ENCODE measurements around the gene CADM2. TPM values are rescaled to one million over a fixed set of nuclear protein-coding genes. Genes with fewer than 3 reads are reported as not detected.
"Not testable (repeated sequence)": the region's sequence is repeated elsewhere in the genome, so short reads cannot be mapped to it uniquely, and the experiment has no call there.

CADM2 gene
- total RNA-seq, 1 experiment from 2014 or later, result not detected

DNA sequence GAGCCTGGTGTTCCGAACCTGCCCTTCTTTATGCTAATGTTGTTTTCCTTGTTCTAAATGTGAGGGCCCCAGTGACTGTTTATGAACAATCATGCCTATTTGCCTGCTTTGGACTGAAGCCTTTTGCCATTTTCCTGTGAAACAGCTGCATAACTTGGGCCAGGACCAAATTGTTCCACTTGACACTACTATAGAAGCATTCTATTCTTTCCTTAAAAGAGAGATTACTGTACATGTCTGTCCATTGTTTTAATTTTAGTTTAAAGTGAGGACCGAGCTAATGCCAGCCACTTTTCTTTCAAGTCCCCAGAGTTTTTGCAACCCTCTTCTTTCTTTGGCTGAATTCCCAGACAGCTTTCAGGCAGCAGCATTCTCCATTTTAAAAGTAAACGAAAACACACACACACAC, 980.3 kb downstream of the CADM2 start:
- Histone ChIP-seq H3K79me2 (ENCODE audit: low read length) (no peaks in the 10 kb centered on the region), H3K9ac (ENCODE audit: low read length) (no peak overlapping the region), H3K4me1 (ENCODE audit: low read length) (no peaks in the 10 kb centered on the region), H3K9me3 (ENCODE audit: low read length) (peaks cover 8% of the 10 kb centered on the region), H3K36me3 (ENCODE audit: insufficient read depth, low read length) (no peaks in the 10 kb centered on the region), H4K20me1 (ENCODE audit: insufficient read depth, low read depth, low read length) (no peaks in the 10 kb centered on the region), H3K4me3 (ENCODE audit: low read length) (no peak overlapping the region), H3K9me2 (replicated peaks; ENCODE audit: insufficient read depth, low read length) (no peaks in the 10 kb centered on the region; the same call in 1 of the 2 replicates), H3K27me3 (ENCODE audit: low read length) (no peaks in the 10 kb centered on the region), H3K4me2 (ENCODE audit: low read depth, low read length, poor library complexity, severe bottlenecking) (no peak overlapping the region), H2AFZ (ENCODE audit: low read length) (no peak overlapping the region), H3K27ac (ENCODE audit: low read length) (no peak overlapping the region)
- DNase-seq, result no peak

- H3K4me2 ChIP-seq (ENCODE audit: low read depth, low read length, poor library complexity, severe bottlenecking), result no peak overlapping the region
- no peaks in the 10 kb centered on the region for H3K4me1 ChIP-seq (ENCODE audit: low read length)
- H3K36me3 ChIP-seq (ENCODE audit: insufficient read depth, low read length), result no peaks in the 10 kb centered on the region
- no peaks in the 10 kb centered on the region for H3K27me3 ChIP-seq (ENCODE audit: low read length)
- no peak overlapping the region for H3K4me3 ChIP-seq (ENCODE audit: low read length)
- H3K9me3 ChIP-seq (ENCODE audit: low read length), result peaks cover 17% of the 10 kb centered on the region
- H2AFZ ChIP-seq (ENCODE audit: low read length), result no peak overlapping the region
- no peak overlapping the region for H3K9ac ChIP-seq (ENCODE audit: low read length)
- no peaks in the 10 kb centered on the region for H3K79me2 ChIP-seq (ENCODE audit: low read length)
- no peaks in the 10 kb centered on the region for H3K9me2 ChIP-seq (replicated peaks; ENCODE audit: insufficient read depth, low read length)
- H3K27ac ChIP-seq (ENCODE audit: low read length), result no peak overlapping the region
- no peaks in the 10 kb centered on the region for H4K20me1 ChIP-seq (ENCODE audit: insufficient read depth, low read depth, low read length)
- DNase-seq, result no peak
Measured at GRCh38 chr3:85950435-85950834, 991.6 kb downstream of the CADM2 start.

- H3K27me3 ChIP-seq (ENCODE audit: low read length), result no peaks in the 10 kb centered on the region
- H3K36me3 ChIP-seq (ENCODE audit: insufficient read depth, low read length), result no peaks in the 10 kb centered on the region
- no peaks in the 10 kb centered on the region for H4K20me1 ChIP-seq (ENCODE audit: insufficient read depth, low read depth, low read length)
- DNase-seq, result no peak
- no peak overlapping the region for H3K4me2 ChIP-seq (ENCODE audit: low read depth, low read length, poor library complexity, severe bottlenecking)
- no peak overlapping the region for H3K27ac ChIP-seq (ENCODE audit: low read length)
- no peaks in the 10 kb centered on the region for H3K9me2 ChIP-seq (replicated peaks; ENCODE audit: insufficient read depth, low read length)
- H2AFZ ChIP-seq (ENCODE audit: low read length), result no peak overlapping the region
- H3K4me1 ChIP-seq (ENCODE audit: low read length), result no peaks in the 10 kb centered on the region
- H3K9me3 ChIP-seq (ENCODE audit: low read length), result peaks cover 35% of the 10 kb centered on the region
- no peaks in the 10 kb centered on the region for H3K79me2 ChIP-seq (ENCODE audit: low read length)
- H3K4me3 ChIP-seq (ENCODE audit: low read length), result no peak overlapping the region
- H3K9ac ChIP-seq (ENCODE audit: low read length), result no peak overlapping the region
Measured at GRCh38 chr3:85960793-85961192, 1002.0 kb downstream of the CADM2 start.

DNA sequence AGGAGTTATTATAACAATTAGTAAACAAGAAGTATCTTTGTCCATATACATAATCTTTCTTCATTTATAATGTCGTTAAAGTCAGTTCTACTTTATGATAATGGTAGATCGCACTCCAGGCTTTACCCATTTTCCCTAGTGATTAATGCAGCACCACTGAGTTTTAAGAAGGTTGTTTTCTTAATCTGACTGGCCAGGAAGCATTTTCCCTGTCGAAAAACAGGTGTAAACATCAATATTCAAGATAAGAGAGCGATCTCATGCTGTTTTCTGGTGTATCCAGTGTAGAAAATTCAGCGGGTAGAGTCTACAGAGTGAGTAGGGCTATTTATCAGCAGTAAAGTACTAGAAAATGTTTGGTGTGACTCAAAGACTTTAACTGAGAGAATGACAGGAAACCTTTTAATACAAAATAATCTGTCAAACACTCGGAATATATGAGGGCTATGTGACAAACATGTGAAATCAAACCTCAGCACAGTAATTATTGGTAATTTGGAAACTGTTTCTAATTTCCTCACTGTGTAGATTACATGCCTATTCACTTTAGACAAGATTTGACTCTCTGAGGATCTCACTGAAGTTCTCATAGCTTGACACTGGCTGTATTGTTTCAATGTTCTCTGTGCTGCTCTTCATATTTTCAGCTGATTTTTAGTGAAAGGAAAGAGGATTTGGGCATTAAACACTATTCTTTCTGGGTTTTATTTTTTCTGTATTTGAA, 1019.0 kb downstream of the CADM2 start:
- no peak for DNase-seq
- H3K9ac ChIP-seq (ENCODE audit: low read length), result no peak overlapping the region
- no peaks in the 10 kb centered on the region for H3K9me2 ChIP-seq (replicated peaks; ENCODE audit: insufficient read depth, low read length)
- no peaks in the 10 kb centered on the region for H3K4me1 ChIP-seq (ENCODE audit: low read length)
- no peaks in the 10 kb centered on the region for H3K36me3 ChIP-seq (ENCODE audit: insufficient read depth, low read length)
- no peaks in the 10 kb centered on the region for H3K79me2 ChIP-seq (ENCODE audit: low read length)
- H4K20me1 ChIP-seq (ENCODE audit: insufficient read depth, low read depth, low read length), result no peaks in the 10 kb centered on the region
- no peak overlapping the region for H2AFZ ChIP-seq (ENCODE audit: low read length)
- peaks cover 22% of the 10 kb centered on the region for H3K9me3 ChIP-seq (ENCODE audit: low read length)
- H3K27ac ChIP-seq (ENCODE audit: low read length), result no peak overlapping the region
- H3K4me2 ChIP-seq (ENCODE audit: low read depth, low read length, poor library complexity, severe bottlenecking), result no peak overlapping the region
- H3K27me3 ChIP-seq (ENCODE audit: low read length), result no peaks in the 10 kb centered on the region
- no peak overlapping the region for H3K4me3 ChIP-seq (ENCODE audit: low read length)

GRCh38 chr3:85979034-85979433, 1020.2 kb downstream of the CADM2 start:
- H2AFZ ChIP-seq (ENCODE audit: low read length), result no peak overlapping the region
- H3K27ac ChIP-seq (ENCODE audit: low read length), result no peak overlapping the region
- H4K20me1 ChIP-seq (ENCODE audit: insufficient read depth, low read depth, low read length), result no peaks in the 10 kb centered on the region
- no peak overlapping the region for H3K4me2 ChIP-seq (ENCODE audit: low read depth, low read length, poor library complexity, severe bottlenecking)
- H3K9me2 ChIP-seq (replicated peaks; ENCODE audit: insufficient read depth, low read length), result no peaks in the 10 kb centered on the region
- DNase-seq, result no peak
- H3K9me3 ChIP-seq (ENCODE audit: low read length), result peaks cover 25% of the 10 kb centered on the region
- no peak overlapping the region for H3K4me3 ChIP-seq (ENCODE audit: low read length)
- no peak overlapping the region for H3K9ac ChIP-seq (ENCODE audit: low read length)
- no peaks in the 10 kb centered on the region for H3K27me3 ChIP-seq (ENCODE audit: low read length)
- H3K36me3 ChIP-seq (ENCODE audit: insufficient read depth, low read length), result no peaks in the 10 kb centered on the region
- no peaks in the 10 kb centered on the region for H3K4me1 ChIP-seq (ENCODE audit: low read length)
- H3K79me2 ChIP-seq (ENCODE audit: low read length), result no peaks in the 10 kb centered on the region

- not testable (repeated sequence) for H3K36me3 ChIP-seq (ENCODE audit: insufficient read depth, low read length); H3K79me2 ChIP-seq (ENCODE audit: low read length); H4K20me1 ChIP-seq (ENCODE audit: insufficient read depth, low read depth, low read length); H3K4me2 ChIP-seq (ENCODE audit: low read depth, low read length, poor library complexity, severe bottlenecking); H2AFZ ChIP-seq (ENCODE audit: low read length); H3K27ac ChIP-seq (ENCODE audit: low read length); H3K4me1 ChIP-seq (ENCODE audit: low read length); H3K4me3 ChIP-seq (ENCODE audit: low read length); DNase-seq; H3K27me3 ChIP-seq (ENCODE audit: low read length); H3K9ac ChIP-seq (ENCODE audit: low read length); H3K9me2 ChIP-seq (replicated peaks; ENCODE audit: insufficient read depth, low read length)
- peaks cover 24% of the 10 kb centered on the region for H3K9me3 ChIP-seq (ENCODE audit: low read length)
Measured at GRCh38 chr3:85989581-85989980, 1030.8 kb downstream of the CADM2 start.

GRCh38 chr3:86029590-86029989, 1070.8 kb downstream of the CADM2 start:
- H3K9ac ChIP-seq (ENCODE audit: low read length), result no peak overlapping the region
- no peaks in the 10 kb centered on the region for H3K27me3 ChIP-seq (ENCODE audit: low read length)
- DNase-seq, result no peak
- H3K9me3 ChIP-seq (ENCODE audit: low read length), result peaks cover 17% of the 10 kb centered on the region; the same call in 1 of the 2 replicates
- H3K36me3 ChIP-seq (ENCODE audit: insufficient read depth, low read length), result no peaks in the 10 kb centered on the region
- no peak overlapping the region for H2AFZ ChIP-seq (ENCODE audit: low read length)
- no peak overlapping the region for H3K27ac ChIP-seq (ENCODE audit: low read length)
- H3K9me2 ChIP-seq (replicated peaks; ENCODE audit: insufficient read depth, low read length), result no peaks in the 10 kb centered on the region; the same call in 1 of the 2 replicates
- no peak overlapping the region for H3K4me2 ChIP-seq (ENCODE audit: low read depth, low read length, poor library complexity, severe bottlenecking)
- no peaks in the 10 kb centered on the region for H3K79me2 ChIP-seq (ENCODE audit: low read length)
- no peaks in the 10 kb centered on the region for H3K4me1 ChIP-seq (ENCODE audit: low read length)
- no peaks in the 10 kb centered on the region for H4K20me1 ChIP-seq (ENCODE audit: insufficient read depth, low read depth, low read length)
- no peak overlapping the region for H3K4me3 ChIP-seq (ENCODE audit: low read length)

DNA sequence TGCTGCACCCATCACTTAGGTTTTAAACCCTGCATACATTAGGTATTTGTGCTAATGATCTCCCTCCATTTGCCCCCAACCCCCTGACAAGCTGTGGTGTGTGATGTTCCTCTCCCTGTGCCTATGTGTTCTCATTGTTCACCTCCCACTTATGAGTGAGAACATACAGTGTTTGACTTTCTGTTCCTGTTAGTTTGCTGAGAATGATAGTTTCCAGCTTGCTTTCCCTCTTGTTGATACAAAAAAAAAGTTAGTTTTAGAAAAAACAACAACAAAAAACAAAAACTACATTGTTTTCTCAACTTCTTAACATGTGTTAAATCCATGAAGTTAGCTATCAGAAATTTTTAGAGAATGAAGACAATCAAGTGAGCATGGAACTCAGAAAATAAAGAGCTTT, 1079.1 kb downstream of the CADM2 start:
- DNase-seq, result no peak
- no peaks in the 10 kb centered on the region for H3K36me3 ChIP-seq (ENCODE audit: insufficient read depth, low read length)
- no peaks in the 10 kb centered on the region for H3K79me2 ChIP-seq (ENCODE audit: low read length)
- no peak overlapping the region for H3K4me3 ChIP-seq (ENCODE audit: low read length)
- no peak overlapping the region for H3K9ac ChIP-seq (ENCODE audit: low read length)
- H3K4me1 ChIP-seq (ENCODE audit: low read length), result no peaks in the 10 kb centered on the region
- H3K9me2 ChIP-seq (replicated peaks; ENCODE audit: insufficient read depth, low read length), result no peaks in the 10 kb centered on the region
- H2AFZ ChIP-seq (ENCODE audit: low read length), result no peak overlapping the region
- H4K20me1 ChIP-seq (ENCODE audit: insufficient read depth, low read depth, low read length), result no peaks in the 10 kb centered on the region
- no peak overlapping the region for H3K27ac ChIP-seq (ENCODE audit: low read length)
- no peaks in the 10 kb centered on the region for H3K27me3 ChIP-seq (ENCODE audit: low read length)
- peaks cover 14% of the 10 kb centered on the region for H3K9me3 ChIP-seq (ENCODE audit: low read length)
- no peak overlapping the region for H3K4me2 ChIP-seq (ENCODE audit: low read depth, low read length, poor library complexity, severe bottlenecking)

Measured in Karpas-422 (cell line).